Ectodermal cell (in vitro differentiated cells): ENCODE measurements around the gene DCUN1D4.

ENCODE experiments used
- H3K27ac ChIP-seq: 2 replicates; pipeline ENCODE4 v1.7.0; 2013; ENCODE audit warnings: mild to moderate bottlenecking, low read depth, low read length; ENCODE audit not compliant: insufficient read depth, poor library complexity, severe bottlenecking
- H3K27me3 ChIP-seq: 2 replicates; pipeline ENCODE4 v1.7.0; 2013; ENCODE audit warnings: mild to moderate bottlenecking, low read length; ENCODE audit not compliant: insufficient read depth, control insufficient read depth, poor library complexity, severe bottlenecking
- H3K36me3 ChIP-seq: one replicate; pipeline ENCODE4 v1.7.0; 2013; ENCODE audit warnings: low read length; ENCODE audit not compliant: control insufficient read depth, insufficient read depth
- H3K4me1 ChIP-seq: one replicate; pipeline ENCODE4 v1.7.0; 2013; ENCODE audit warnings: low read length; ENCODE audit not compliant: control insufficient read depth, insufficient read depth
- H3K4me3 ChIP-seq: 2 replicates; pipeline ENCODE4 v1.7.0; 2013; ENCODE audit warnings: low read depth, low read length, control low read depth; ENCODE audit not compliant: insufficient read depth
- H3K9me3 ChIP-seq: 2 replicates; pipeline ENCODE4 v1.7.0; 2013; ENCODE audit warnings: mild to moderate bottlenecking, low read length, moderate library complexity; ENCODE audit not compliant: control insufficient read depth
- WGBS, 2 experiments: methylation state at CpG; one replicate each; pipeline ENCODE4 v1.1.7; 2013; ENCODE audit warnings: missing lambda C conversion rate in 2 of 2; 5-methylcytosine and 5-hydroxymethylcytosine counted together

DCUN1D4 gene

GRCh38 chr4:51842167-51842553, 793 bp upstream of the DCUN1D4 start:
- WGBS, 2 experiments: 3 to 4% methylated on average over 20 of the region's 20 CpGs
- H3K27ac ChIP-seq: peak overlapping the region; percentile 1
- H3K9me3 ChIP-seq: no peaks in the 10 kb centered on the region
- no peaks in the 10 kb centered on the region for H3K36me3 ChIP-seq
- H3K4me3 ChIP-seq: peak overlapping the region; percentile 58
- H3K27me3 ChIP-seq: peaks cover 24% of the 10 kb centered on the region
- peaks cover 9% of the 10 kb centered on the region for H3K4me1 ChIP-seq

- H3K36me3 ChIP-seq: no peaks in the 10 kb centered on the region
- 1 to 2% methylated on average over 43 to 52 of the region's 64 CpGs for WGBS, 2 experiments
- no peaks in the 10 kb centered on the region for H3K9me3 ChIP-seq
- H3K4me1 ChIP-seq: peaks cover 9% of the 10 kb centered on the region
- peaks cover 24% of the 10 kb centered on the region for H3K27me3 ChIP-seq
- H3K27ac ChIP-seq: peak overlapping the region; percentile 80
- H3K4me3 ChIP-seq: peak overlapping the region; percentile 58
Measured at GRCh38 chr4:51843309-51844152, 578 bp downstream of the DCUN1D4 start.

GRCh38 chr4:51844153-51845054, 1.5 kb downstream of the DCUN1D4 start:
- H3K27ac ChIP-seq: peak overlapping the region; percentile 72
- H3K27me3 ChIP-seq: peaks cover 24% of the 10 kb centered on the region
- peak overlapping the region; percentile 58 for H3K4me3 ChIP-seq
- peaks cover 13% of the 10 kb centered on the region for H3K4me1 ChIP-seq
- 0 to 1% methylated on average over 71 of the region's 71 CpGs for WGBS, 2 experiments
- no peaks in the 10 kb centered on the region for H3K9me3 ChIP-seq
- H3K36me3 ChIP-seq: no peaks in the 10 kb centered on the region

- WGBS, 2 experiments: 58% methylated on average over 6 of the region's 6 CpGs
- H3K27ac ChIP-seq: peak overlapping the region; percentile 72
- no peaks in the 10 kb centered on the region for H3K9me3 ChIP-seq
- peaks cover 24% of the 10 kb centered on the region for H3K27me3 ChIP-seq
- no peaks in the 10 kb centered on the region for H3K36me3 ChIP-seq
- H3K4me3 ChIP-seq: peak overlapping the region; percentile 58
- peaks cover 20% of the 10 kb centered on the region for H3K4me1 ChIP-seq
Measured at GRCh38 chr4:51845055-51845426, 2.1 kb downstream of the DCUN1D4 start.

DNA sequence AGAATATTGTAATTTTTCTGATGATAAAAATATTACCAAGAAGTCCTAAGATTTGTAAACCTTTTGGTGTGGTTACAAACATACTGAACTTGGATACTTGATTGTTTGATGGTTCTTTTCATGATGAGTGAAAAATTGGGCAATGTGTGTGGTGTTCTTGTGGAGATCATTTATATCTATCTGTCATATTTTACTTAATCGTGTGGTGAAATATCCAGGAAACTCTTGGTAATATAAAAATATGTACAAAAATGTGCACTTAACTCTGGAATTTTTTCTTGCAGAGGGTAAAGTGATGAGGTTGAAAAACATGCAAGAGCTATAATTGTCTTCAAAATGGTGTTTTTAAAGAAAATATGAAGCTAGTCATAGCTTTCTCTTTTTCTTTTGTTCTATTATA, 2.8 kb downstream of the DCUN1D4 start:
- WGBS, 2 experiments: no CpG with 5 or more reads among the region's 1 CpG

DNA sequence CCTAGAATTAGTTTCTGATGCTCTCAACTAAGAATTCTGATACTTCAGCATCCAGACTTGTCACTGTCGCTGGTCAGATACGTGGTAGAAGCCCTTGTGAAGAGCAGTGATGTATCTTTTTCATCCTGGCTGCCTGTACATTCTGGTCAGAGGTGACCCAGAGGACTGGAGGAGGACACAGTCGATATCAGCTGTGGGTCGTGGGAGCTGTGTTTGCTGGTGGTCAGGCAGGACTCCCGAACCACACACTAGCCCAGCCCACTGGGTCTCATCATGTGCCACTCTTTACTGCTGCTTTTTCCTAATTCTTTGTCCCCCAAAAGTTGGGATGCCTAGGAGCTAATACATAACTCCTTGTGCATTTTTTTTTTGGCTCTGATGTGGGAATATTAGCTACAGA, 6.5 kb downstream of the DCUN1D4 start:
- Histone ChIP-seq H3K4me1 (peaks cover 53% of the 10 kb centered on the region), H3K36me3 (no peaks in the 10 kb centered on the region), H3K27ac (no peak overlapping the region), H3K4me3 (no peak overlapping the region), H3K9me3 (no peaks in the 10 kb centered on the region), H3K27me3 (no peaks in the 10 kb centered on the region)
- 90 to 94% methylated on average over 5 of the region's 5 CpGs for WGBS, 2 experiments

More for the DNA sequence above, 2.8 kb downstream of the DCUN1D4 start:
- H3K9me3 ChIP-seq: no peaks in the 10 kb centered on the region
- peaks cover 17% of the 10 kb centered on the region for H3K27me3 ChIP-seq
- H3K36me3 ChIP-seq: no peaks in the 10 kb centered on the region
- peaks cover 25% of the 10 kb centered on the region for H3K4me1 ChIP-seq
- no peak overlapping the region for H3K27ac ChIP-seq
- H3K4me3 ChIP-seq: peak overlapping the region; percentile 58

- Histone ChIP-seq H3K4me1 (peaks cover 48% of the 10 kb centered on the region), H3K27ac (no peak overlapping the region), H3K9me3 (no peaks in the 10 kb centered on the region), H3K36me3 (no peaks in the 10 kb centered on the region), H3K27me3 (no peaks in the 10 kb centered on the region), H3K4me3 (no peak overlapping the region)
- 83 to 87% methylated on average over 4 of the region's 4 CpGs for WGBS, 2 experiments
Measured at GRCh38 chr4:51850294-51850693, 7.3 kb downstream of the DCUN1D4 start.

- peak overlapping the region; percentile 81 for H3K27ac ChIP-seq
- H3K27me3 ChIP-seq: no peaks in the 10 kb centered on the region
- no peaks in the 10 kb centered on the region for H3K9me3 ChIP-seq
- 71 to 72% methylated on average over 6 to 7 of the region's 7 CpGs for WGBS, 2 experiments
- H3K36me3 ChIP-seq: no peaks in the 10 kb centered on the region
- H3K4me3 ChIP-seq: no peak overlapping the region
- H3K4me1 ChIP-seq: peaks cover 45% of the 10 kb centered on the region
Measured at GRCh38 chr4:51851090-51851936, 8.4 kb downstream of the DCUN1D4 start.

- Histone ChIP-seq H3K4me3 (no peak overlapping the region), H3K36me3 (no peaks in the 10 kb centered on the region), H3K4me1 (peaks cover 45% of the 10 kb centered on the region), H3K27ac (peak overlapping the region; percentile 81), H3K27me3 (no peaks in the 10 kb centered on the region), H3K9me3 (no peaks in the 10 kb centered on the region)
Measured at GRCh38 chr4:51851937-51852290, 9.0 kb downstream of the DCUN1D4 start.
